K562 (cell line): Measurements from ENCODE around the gene CNGA4. TPM values are rescaled to one million over a fixed set of nuclear protein-coding genes. Genes with fewer than 3 reads are reported as not detected.

Experiments
- ATAC-seq: fragments of 200-7000 bp; cut with Tn5 transposase; 3 replicates; pipeline ENCODE4 v1.9.1; 2020; ENCODE audit warnings: moderate library complexity
- BruUV-seq: library from RNA; stranded (reverse); fragments of 400-500 nt; replicated peaks from 2 replicates; lab custom pipeline; 2021; lab: Mats Ljungman, UMichigan
- CTCF ChIA-PET: fragments of 300-600 bp; formaldehyde crosslinking; extraction: SDS; loops from one replicate; lab custom pipeline; 2021; ENCODE audit warnings: low intra/inter-chr PET ratio; lab: Yijun Ruan, JAX
- POLR2A ChIA-PET: fragments of 300-600, 350-650 bp; sonication (Branson Sonifier 250); formaldehyde crosslinking; extraction: SDS; loops from one replicate; lab custom pipeline; 2021; ENCODE audit warnings: antibody characterized with exemption, inconsistent platforms; lab: Yijun Ruan, JAX
- DNase-seq, 4 experiments: peaks; one replicate each; pipeline versions ENCODE4 v3.0.0 to v3.0.0-alpha.2; 2011 to 2018; ENCODE audit warnings: low spot score in 3 of 4, mixed read lengths in 3 of 4; ENCODE audit errors: extremely low read depth in 1 of 4
- FAIRE-seq: peaks from 2 replicates; lab custom pipeline; 2011; peaks lifted over from hg19 to GRCh38; lab: Jason Lieb, UNC
- H2AFZ ChIP-seq: 2 replicates; pipeline ENCODE4 v1.6.0; 2011; ENCODE audit warnings: low read depth, low read length, control low read depth, inconsistent platforms
- H3K27ac ChIP-seq: fragments of 200-600 bp; 3 replicates; pipeline ENCODE4 v1.8.0; 2011; ENCODE audit warnings: low read depth, mild to moderate bottlenecking, control low read depth, inconsistent platforms, low read length, moderate library complexity, mixed read lengths; ENCODE audit errors: extremely low read depth
- H3K27me3 ChIP-seq, 2 experiments: fragments of 300-600 bp in 1 of 2; 2 replicates in 1 of 2; 3 replicates in 1 of 2; pipeline versions ENCODE4 v1.6.0 to v1.8.0; 2011; ENCODE audit warnings: inconsistent platforms in 2 of 2, low read length in 2 of 2, mild to moderate bottlenecking in 1 of 2, mixed read lengths in 1 of 2, moderate library complexity in 1 of 2; ENCODE audit not compliant: control insufficient read depth in 2 of 2, insufficient read depth in 2 of 2
- H3K36me3 ChIP-seq: fragments of 300-600 bp; 3 replicates; pipeline ENCODE4 v1.8.0; 2011; ENCODE audit warnings: mild to moderate bottlenecking, low read length, inconsistent platforms; ENCODE audit not compliant: control insufficient read depth, insufficient read depth
- H3K4me1 ChIP-seq, 2 experiments: fragments of 200-600 bp in 1 of 2; replicated peaks in 1 of 2; 2 replicates in 1 of 2; 3 replicates in 1 of 2; pipeline versions ENCODE4 v1.5.1 to v1.8.0; 2011; ENCODE audit warnings: inconsistent platforms in 2 of 2, low read length in 2 of 2, mild to moderate bottlenecking in 1 of 2, mixed read lengths in 1 of 2, moderate library complexity in 1 of 2; ENCODE audit not compliant: control insufficient read depth in 2 of 2, insufficient read depth in 2 of 2
- H3K4me2 ChIP-seq: 2 replicates; pipeline ENCODE4 v1.6.1; 2011; ENCODE audit warnings: low read length, control low read depth, inconsistent platforms, mixed read lengths; ENCODE audit not compliant: insufficient read depth
- H3K4me3 ChIP-seq: fragments of 200-600 bp; sonication (generic), shearing (Covaris generic); 2 replicates; pipeline ENCODE4 v1.5.1; 2016; ENCODE audit warnings: control low read depth, inconsistent platforms
- H3K79me2 ChIP-seq: fragments of 200-600 bp; 3 replicates; pipeline ENCODE4 v1.8.0; 2011; ENCODE audit warnings: low read length, inconsistent platforms; ENCODE audit not compliant: control insufficient read depth, insufficient read depth
- H3K9ac ChIP-seq, 2 experiments: 2 replicates each; pipeline versions ENCODE4 v1.6.0 to v1.6.1; 2011; ENCODE audit warnings: low read depth in 2 of 2, low read length in 2 of 2, control low read depth in 1 of 2, inconsistent platforms in 1 of 2, mild to moderate bottlenecking in 1 of 2, mixed read lengths in 1 of 2; ENCODE audit not compliant: insufficient read depth in 1 of 2
- H3K9me1 ChIP-seq: one replicate; pipeline ENCODE4 v1.6.0; 2011; ENCODE audit warnings: inconsistent platforms, mild to moderate bottlenecking, low read length, moderate library complexity; ENCODE audit not compliant: control insufficient read depth, insufficient read depth
- H3K9me3 ChIP-seq: replicated peaks from 2 replicates; pipeline ENCODE4 v1.5.1; 2011; ENCODE audit warnings: low read depth, low read length, inconsistent platforms; ENCODE audit not compliant: control insufficient read depth, insufficient read depth
- H4K20me1 ChIP-seq: replicated peaks from 2 replicates; pipeline ENCODE4 v1.6.1; 2011; ENCODE audit warnings: low read length, inconsistent platforms, mixed read lengths; ENCODE audit not compliant: control insufficient read depth, insufficient read depth
- CBFA2T3 ChIP-seq: fragments of 450-650 bp; IDR thresholded peaks from 2 replicates; pipeline ENCODE4 v1.6.1; 2017
- E2F1 ChIP-seq: sonication (generic); formaldehyde crosslinking; IDR thresholded peaks from 2 replicates; pipeline ENCODE4 v1.8.1; 2023; ENCODE audit warnings: mild to moderate bottlenecking, missing genetic modification reagents, moderate library complexity
- EGR1 ChIP-seq: fragments of 450-650 bp; conservative IDR thresholded peaks from 2 replicates; pipeline ENCODE4 v1.6.1; 2017; ENCODE audit warnings: mild to moderate bottlenecking
- FOSL1 ChIP-seq: fragments of 200-800 bp; sonication (Bioruptor generic); conservative IDR thresholded peaks from 2 replicates; pipeline ENCODE4 v1.6.1; 2016; ENCODE audit warnings: missing genetic modification characterization, missing compliant biosample characterization
- NFXL1 ChIP-seq: fragments of 450-650 bp; formaldehyde crosslinking; IDR thresholded peaks from 2 replicates; pipeline ENCODE4 v1.4.0; 2021; ENCODE audit warnings: mild to moderate bottlenecking
- SLC30A9 ChIP-seq: fragments of 250-450 bp; sonication (Bioruptor Pico); IDR thresholded peaks from 2 replicates; pipeline ENCODE4 v1.8.0; 2022; ENCODE audit warnings: mild to moderate bottlenecking, moderate library complexity
- ZNF354B ChIP-seq: fragments of 250-450 bp; sonication (Bioruptor Pico); IDR thresholded peaks from 2 replicates; pipeline ENCODE4 v1.4.0; 2020
- whole genome bisulfite sequencing: fragments of 100-300 bp; shearing (Covaris generic); methylation state at CpG from one replicate; pipeline ENCODE4 v1.1.6; 2016; ENCODE audit warnings: low coverage, mixed read lengths; ENCODE audit not compliant: insufficient coverage; ENCODE audit errors: missing lambda C conversion rate; 5-methylcytosine and 5-hydroxymethylcytosine counted together
- in situ Hi-C: fragments of 300-500 bp; cut with MboI; formaldehyde crosslinking; loops from 4 replicates; pipeline ENCODE4 v1.15.0; 2018; ENCODE audit warnings: inconsistent platforms, mixed read lengths
- intact Hi-C: fragments of 100-400 bp; cut with micrococcal nuclease; formaldehyde crosslinking; loops from 2 replicates; pipeline ENCODE4 v1.14.2; 2022
- polyA plus RNA-seq, 8 experiments: library from polyadenylated mRNA; depleted of rRNA in 4 of 8; stranded (reverse) in 5 of 8; unstranded in 3 of 8; fragments of >200 nt; fragmentation: Nextera tagmentation in 2 of 8; fragmentation: Illumina TruSeq in 1 of 8; extraction: Ambion mirVana in 2 of 8; extraction: Trizol in 1 of 8; gene quantifications; 2 replicates each; pipeline versions ENCODE4 v1.2.1 to v1.2.3, GENCODE V29; 2011 to 2014; ENCODE audit warnings: inconsistent platforms in 1 of 8, missing spikeins in 1 of 8
- total RNA-seq, 7 experiments: library from RNA; depleted of rRNA in 6 of 7; stranded (reverse); fragments of >200 nt in 6 of 7; fragmentation: Illumina TruSeq in 2 of 7; extraction: Trizol in 2 of 7; gene quantifications; 2 replicates each; pipeline versions ENCODE4 v1.2.1 to v1.2.3, GENCODE V29; 2011 to 2021; ENCODE audit warnings: low replicate concordance in 1 of 7

CNGA4 gene
- total and polyA plus RNA-seq, 9 of the 15 experiments (the other 6 are each of a cell fraction or from before 2014, with no cell fraction given), result 0.04 to 0.09 (median 0.06) TPM; not detected in 6

- intact Hi-C loops (no loop called here), in situ Hi-C loops (no loop called here)
- no TSS peak for BruUV-seq
- TF ChIP-seq EGR1 (no peak), SLC30A9 (CRISPR knock-in tag) (no peak), NFXL1 (CRISPR knock-in tag) (no peak), FOSL1 (tag) (peak; percentile 23; the same call in 1 of the 2 replicates), ZNF354B (CRISPR knock-in tag) (no peak), CBFA2T3 (peak; percentile 18; the same call in 1 of the 2 replicates), E2F1 (CRISPR knock-in tag) (no peak)
- no peak for ATAC-seq
- Histone ChIP-seq H4K20me1 (no peaks in the 10 kb centered on the region), H3K4me1 (peaks cover 0 to 1% of the 10 kb centered on the region in 2 experiments; a peak in 3 of 5 replicates), H3K4me2 (no peak overlapping the region), H3K9me1 (no peaks in the 10 kb centered on the region), H3K9ac (no peak overlapping the region), H3K27ac (no peak overlapping the region), H2AFZ (no peak overlapping the region), H3K27me3 (peaks cover 13 to 40% of the 10 kb centered on the region in 2 experiments), H3K4me3 (no peak overlapping the region), H3K9me3 (no peaks in the 10 kb centered on the region), H3K79me2 (no peaks in the 10 kb centered on the region), H3K36me3 (no peaks in the 10 kb centered on the region)
- ChIA-PET CTCF (no interaction called here), POLR2A (no interaction called here)
- no peak for FAIRE-seq
- DNase-seq, result no peak
- WGBS, result 7% methylated on average over 2 of the region's 2 CpGs
These were observed 6.6 kb downstream of the CNGA4 start for GRCh38 chr11:6245536-6245935.
